DMS114 treated with DMSO at 0.1 percent for 48 hours (cell line): ENCODE measurements around the gene USH2A.

Experiments
- DNase-seq: peaks from one replicate; lab custom pipeline; 2025; ENCODE audit not compliant: unreplicated experiment; lab: John Stamatoyannopoulos, UW

Gene USH2A

DNA sequence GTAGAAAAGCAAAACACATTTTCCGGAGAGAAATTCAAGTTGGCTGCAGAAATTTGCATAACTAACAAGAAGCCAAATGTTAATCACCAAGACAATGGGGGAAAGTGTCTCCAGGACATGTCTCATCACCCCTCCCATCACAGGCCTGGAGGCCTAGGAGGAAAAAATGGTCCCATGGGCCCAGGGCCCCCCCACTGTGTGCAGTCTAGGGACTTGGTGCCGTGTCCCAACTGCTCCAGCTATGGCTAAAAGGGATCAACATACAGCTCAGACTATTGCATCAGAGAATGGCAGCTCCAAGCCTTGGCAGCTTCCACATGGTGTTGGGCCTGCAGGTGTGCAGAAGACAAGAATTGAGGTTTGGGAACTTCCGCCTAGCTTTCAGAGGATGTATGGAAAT is 138.2 kb downstream of the USH2A start:
- no peak for DNase-seq

- no peak for DNase-seq
Measured at GRCh38 chr1:216281757-216282156, 141.5 kb downstream of the USH2A start.

DNA sequence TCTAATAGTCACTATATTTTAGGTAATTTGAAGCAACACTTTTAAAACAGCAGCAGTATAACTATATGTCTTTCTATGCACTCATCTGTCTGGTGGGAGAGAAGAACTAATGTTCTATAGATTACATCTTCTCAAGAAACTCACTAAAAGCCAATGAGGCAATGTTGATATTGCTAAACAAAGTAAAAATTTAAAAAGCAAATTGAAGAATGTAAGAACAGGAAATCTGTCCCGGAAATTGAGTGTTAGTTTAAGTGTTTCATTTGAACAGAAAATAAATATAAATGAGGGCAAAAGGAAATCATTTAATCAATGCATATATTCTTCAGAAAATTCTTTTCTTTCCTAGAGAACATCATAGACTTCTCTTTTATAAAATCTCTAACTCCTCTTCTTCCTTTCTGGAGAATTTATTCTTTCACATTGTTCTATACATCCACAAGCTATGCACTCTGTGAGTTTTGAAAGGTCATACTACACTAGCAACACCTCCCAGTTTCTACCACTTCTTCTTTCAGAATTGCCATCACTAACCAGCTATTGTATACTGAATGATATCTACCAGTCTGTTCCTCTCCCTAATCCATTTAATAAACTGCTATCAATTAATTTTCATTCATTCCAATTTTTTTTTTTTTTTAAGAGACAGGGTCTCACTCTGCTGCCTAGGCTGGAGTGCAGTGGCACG is 153.0 kb downstream of the USH2A start:
- DNase-seq, result no peak

GRCh38 chr1:216261631-216262030 is 161.6 kb downstream of the USH2A start:
- DNase-seq, result no peak

GRCh38 chr1:216258856-216259255 is 164.4 kb downstream of the USH2A start:
- DNase-seq, result no peak

DNA sequence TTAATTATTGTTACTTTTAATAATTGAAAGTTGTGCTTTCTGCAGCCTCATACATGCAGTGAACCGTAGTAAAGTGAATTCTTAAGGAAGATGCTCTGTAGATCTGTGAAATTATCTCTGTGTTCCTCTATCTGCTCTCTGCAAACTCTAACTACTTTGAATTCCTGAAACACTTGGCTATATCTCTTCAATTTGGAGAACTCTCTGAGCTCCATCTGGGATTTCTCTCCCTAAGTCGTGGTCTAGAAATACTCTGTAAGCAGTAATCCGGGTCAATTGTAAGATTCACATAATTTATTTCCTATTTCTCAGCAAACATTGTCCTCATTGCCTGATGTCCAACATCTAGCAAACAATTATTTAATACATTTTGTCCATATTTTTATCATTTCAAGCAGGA is 164.9 kb downstream of the USH2A start:
- DNase-seq, result no peak

- no peak for DNase-seq
Measured at GRCh38 chr1:216250861-216251260, 172.4 kb downstream of the USH2A start.

GRCh38 chr1:216248628-216249027 is 174.6 kb downstream of the USH2A start:
- DNase-seq, result no peak

DNA sequence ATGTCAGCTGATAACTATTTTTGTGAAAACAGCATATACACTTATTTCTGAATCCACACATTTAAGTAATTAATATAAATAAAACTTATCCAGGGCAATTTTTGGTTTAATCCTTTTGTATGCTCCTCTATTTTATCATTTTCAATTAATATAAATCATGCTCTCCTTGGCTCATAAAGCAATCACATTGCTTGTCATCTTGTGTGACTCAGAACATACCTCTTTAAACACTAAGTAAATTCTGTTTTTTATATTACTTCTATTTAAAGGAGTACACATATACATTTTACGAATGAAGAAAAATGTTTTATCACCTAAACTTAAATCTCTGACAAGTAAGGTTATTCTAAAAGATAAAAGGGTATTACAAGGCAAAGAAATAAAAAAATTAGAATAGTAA is 175.3 kb downstream of the USH2A start:
- DNase-seq, result no peak

DNA sequence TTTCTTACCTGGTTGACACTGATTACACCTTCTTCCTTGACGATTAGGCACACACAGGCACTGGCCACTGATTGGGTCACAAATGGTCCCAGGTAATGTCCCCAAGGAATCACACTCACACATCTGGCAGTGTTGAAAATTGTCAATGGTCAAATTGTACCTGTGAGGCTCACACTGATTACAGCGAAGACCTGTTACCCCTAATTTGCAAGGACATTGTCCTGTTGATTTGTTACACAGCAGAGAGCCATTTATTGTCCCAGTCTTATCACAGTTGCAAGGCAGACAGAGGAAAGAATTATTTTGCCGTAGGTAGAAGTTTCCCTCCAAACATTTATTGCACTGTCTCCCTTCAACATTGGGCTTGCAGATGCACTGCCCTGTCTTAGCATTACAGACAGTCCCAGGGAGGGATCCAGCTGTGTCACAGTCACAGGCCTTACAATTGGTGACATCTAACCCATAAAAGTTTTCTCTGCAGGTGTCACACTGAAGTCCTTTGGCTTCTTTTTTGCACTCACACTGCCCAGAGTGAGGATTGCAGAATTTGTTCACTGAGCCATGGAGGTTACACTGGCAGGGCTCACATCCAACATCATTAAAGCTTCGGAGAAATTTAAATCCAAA is 176.6 kb downstream of the USH2A start:
- DNase-seq, result no peak

GRCh38 chr1:216238844-216239243 is 184.4 kb downstream of the USH2A start:
- DNase-seq, result no peak

- no peak for DNase-seq
Measured at GRCh38 chr1:216237927-216238542, 185.2 kb downstream of the USH2A start.

GRCh38 chr1:216224233-216224632 is 199.0 kb downstream of the USH2A start:
- DNase-seq, result no peak

DNA sequence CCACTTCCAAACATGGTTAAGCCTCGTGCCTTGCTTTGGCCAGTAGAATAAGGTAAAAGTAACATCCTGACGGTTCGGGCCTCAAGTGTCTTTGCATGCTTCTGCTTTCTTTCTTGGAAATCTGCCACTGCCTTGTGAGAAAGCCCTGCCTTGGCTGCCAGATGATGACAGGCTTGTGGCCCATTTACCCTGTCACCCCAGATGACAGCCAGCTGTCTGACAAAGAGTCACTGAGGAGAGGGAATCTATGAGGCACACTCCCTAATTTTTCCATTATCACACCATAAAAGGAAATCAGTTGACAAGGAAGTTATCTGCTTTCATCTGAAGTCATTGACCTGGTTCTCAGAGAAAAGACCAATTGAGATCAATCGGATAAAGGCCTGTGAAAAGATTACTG is 199.8 kb downstream of the USH2A start:
- DNase-seq, result no peak

- DNase-seq, result no peak
Measured at GRCh38 chr1:216222288-216222687, 201.0 kb downstream of the USH2A start.

GRCh38 chr1:216221260-216221700 is 202.0 kb downstream of the USH2A start:
- peak; percentile 83 for DNase-seq

DNA sequence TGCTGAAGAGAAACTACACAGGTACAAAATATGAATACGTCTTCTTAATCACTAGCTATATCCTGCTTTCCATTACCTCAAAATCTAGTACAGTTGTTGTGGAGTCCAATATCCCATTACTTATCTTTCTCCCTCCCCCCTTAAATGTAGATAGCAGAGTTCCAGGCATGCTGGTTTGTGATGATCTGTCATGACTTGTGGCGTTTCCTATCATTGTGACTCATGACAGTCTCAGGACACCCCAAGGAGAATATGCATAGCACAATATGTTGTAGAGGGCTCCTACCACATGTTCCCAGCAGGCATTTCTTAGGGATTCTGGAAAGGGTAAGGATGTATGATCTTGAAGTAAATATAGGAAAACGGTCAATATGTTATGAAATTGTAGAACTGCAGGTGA is 206.9 kb downstream of the USH2A start:
- DNase-seq, result no peak

DNA sequence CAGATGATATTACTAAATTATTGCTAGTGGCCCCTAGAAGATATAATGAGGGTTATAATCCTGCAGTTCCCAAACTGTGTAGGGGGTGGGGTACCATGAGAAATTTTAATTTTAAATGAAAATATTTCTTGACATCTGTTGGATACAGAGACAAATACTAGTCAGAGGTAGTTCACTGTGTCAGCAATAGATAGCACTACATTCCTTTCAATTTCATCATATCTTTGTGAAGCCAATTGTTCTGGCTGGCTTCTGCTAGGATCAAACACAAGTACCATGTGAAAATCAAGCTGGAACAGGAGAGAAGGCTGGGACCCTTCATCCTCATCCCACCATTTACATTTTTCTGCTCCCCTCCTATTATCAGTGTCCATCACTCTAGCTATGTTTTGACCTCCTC is 208.1 kb downstream of the USH2A start:
- no peak for DNase-seq

GRCh38 chr1:216212826-216213225 is 210.4 kb downstream of the USH2A start:
- no peak for DNase-seq

DNA sequence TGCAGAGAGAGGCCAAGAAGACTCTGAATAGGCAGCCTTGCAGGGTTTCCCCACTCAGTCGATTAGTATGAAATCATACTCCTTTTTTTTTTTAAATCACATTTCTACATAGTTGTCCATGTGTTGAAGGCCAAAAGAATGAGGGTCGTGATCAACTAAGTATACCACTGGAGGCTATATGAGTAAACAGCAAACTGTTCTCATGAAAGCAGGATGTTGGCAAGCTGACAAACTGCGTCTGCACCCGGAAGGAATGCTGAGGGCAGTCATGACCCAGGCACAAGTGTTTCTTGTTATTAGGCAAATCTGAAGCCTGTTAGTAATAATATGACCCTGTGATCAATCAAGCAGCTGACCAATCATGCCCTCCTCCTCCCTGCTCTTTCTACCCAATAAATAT is 213.2 kb downstream of the USH2A start:
- no peak for DNase-seq

DNA sequence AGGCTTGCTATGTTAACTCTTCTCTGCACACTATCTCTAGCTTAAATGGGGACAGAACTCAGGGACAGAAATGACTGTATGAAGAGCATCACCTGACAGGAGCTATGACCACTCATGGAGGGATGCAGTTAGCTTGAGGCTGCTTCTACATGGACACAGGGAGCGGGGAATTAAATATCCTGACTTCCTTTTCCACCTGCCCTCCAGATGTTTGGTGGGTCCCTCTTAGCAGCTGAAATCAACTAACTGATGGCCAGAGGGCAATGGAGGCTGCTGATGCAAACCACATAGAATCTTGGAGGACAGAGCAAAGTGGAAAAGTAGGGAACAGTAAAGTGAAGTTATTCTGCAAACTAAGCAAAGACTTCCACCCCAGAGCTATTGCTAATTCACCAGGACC is 214.1 kb downstream of the USH2A start:
- no peak for DNase-seq

DNA sequence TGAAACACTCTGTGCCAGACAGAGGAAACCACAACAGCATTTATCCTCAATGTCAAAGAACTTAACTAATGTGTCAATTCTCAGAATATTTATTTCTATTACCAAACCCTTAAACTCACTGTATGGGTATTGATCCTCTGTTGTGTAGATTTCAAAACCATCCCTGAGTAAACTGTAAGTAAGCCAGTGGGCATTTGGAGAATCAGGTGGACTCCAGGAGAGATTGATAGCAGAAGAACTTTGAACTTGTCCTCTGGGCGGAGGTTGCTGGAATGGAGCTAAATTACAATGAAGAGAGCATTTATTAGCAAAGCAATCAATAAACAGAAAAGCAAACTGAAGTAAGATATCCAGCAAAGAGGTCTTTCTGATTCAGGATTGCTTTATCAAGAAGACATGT is 216.1 kb downstream of the USH2A start:
- DNase-seq, result no peak

GRCh38 chr1:216205176-216205575 is 218.1 kb downstream of the USH2A start:
- no peak for DNase-seq
